GM12878 (cell line): Measurements from ENCODE around the gene TTYH1.

Source experiments
- ATF2 ChIP-seq: IDR thresholded peaks from 2 replicates; pipeline ENCODE4 v1.6.1; 2012; ENCODE audit warnings: low read length, inconsistent platforms
- CBX5 ChIP-seq: sonication (generic); IDR thresholded peaks from 2 replicates; pipeline ENCODE4 v1.6.1; 2016; ENCODE audit warnings: low read depth, moderate library complexity, mild to moderate bottlenecking, inconsistent platforms
- DPF2 ChIP-seq: fragments of 450-650 bp; IDR thresholded peaks from 2 replicates; pipeline ENCODE4 v1.6.1; 2017; ENCODE audit warnings: mild to moderate bottlenecking
- FOXM1 ChIP-seq: IDR thresholded peaks from 2 replicates; pipeline ENCODE4 v1.6.1; 2012; ENCODE audit warnings: low read depth, mild to moderate bottlenecking, inconsistent platforms, low read length, moderate library complexity
- IRF4 ChIP-seq: IDR thresholded peaks from 2 replicates; pipeline ENCODE4 v1.6.1; 2011; ENCODE audit warnings: low read depth, low read length
- REST ChIP-seq: IDR thresholded peaks from 2 replicates; pipeline ENCODE4 v1.6.1; 2012; ENCODE audit warnings: mild to moderate bottlenecking, low read depth, low read length
- YY1 ChIP-seq: IDR thresholded peaks from 2 replicates; pipeline ENCODE4 v1.6.1; 2011; ENCODE audit warnings: low read depth, mild to moderate bottlenecking, low read length
- TF ChIP-seq, protein P1 (sequence below): IDR thresholded peaks from 2 replicates; pipeline ENCODE4 v1.6.1; 2012; ENCODE audit warnings: low read depth, low read length, improper control_type of control experiment

DNA sequence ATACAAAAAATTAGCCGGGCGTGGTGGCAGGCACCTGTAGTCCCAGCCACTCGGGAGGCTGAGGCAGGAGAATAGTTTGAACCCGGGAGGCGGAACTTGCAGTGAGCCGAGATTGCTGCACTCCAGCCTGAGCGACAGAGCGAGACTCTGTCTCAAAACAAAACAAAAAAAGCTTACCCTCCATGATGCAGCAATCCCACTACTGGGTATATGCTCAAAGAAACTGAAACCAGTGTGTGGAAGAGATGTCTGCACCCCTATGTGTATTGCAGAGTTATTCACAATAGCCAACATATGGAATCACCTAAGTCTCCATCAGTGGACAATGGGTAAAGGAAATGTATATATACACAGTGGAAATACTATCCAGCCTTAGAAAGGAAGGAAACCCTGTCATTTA, 19.6 kb upstream of the TTYH1 start:
- TF ChIP-seq FOXM1 (no peak), YY1 (no peak), REST (no peak), CBX5 (no peak), IRF4 (no peak), DPF2 (no peak), ATF2 (no peak)
- TF ChIP-seq, protein P1, sequence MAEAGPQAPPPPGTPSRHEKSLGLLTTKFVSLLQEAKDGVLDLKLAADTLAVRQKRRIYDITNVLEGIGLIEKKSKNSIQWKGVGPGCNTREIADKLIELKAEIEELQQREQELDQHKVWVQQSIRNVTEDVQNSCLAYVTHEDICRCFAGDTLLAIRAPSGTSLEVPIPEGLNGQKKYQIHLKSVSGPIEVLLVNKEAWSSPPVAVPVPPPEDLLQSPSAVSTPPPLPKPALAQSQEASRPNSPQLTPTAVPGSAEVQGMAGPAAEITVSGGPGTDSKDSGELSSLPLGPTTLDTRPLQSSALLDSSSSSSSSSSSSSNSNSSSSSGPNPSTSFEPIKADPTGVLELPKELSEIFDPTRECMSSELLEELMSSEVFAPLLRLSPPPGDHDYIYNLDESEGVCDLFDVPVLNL, result no peak
